OCI-LY7 (cell line): ENCODE results near the gene CYP24A1. TPM values are rescaled to one million over a fixed set of nuclear protein-coding genes. Genes with fewer than 3 reads are reported as not detected.

ENCODE experiments used
- BruUV-seq: library from RNA; stranded (reverse); fragments of 400-500 nt; replicated peaks from 2 replicates; lab custom pipeline; 2021; lab: Mats Ljungman, UMichigan
- CTCF ChIA-PET: fragments of 300-600 bp; sonication (Branson Sonifier 250); formaldehyde crosslinking; loops from one replicate; lab custom pipeline; 2022; ENCODE audit warnings: antibody characterized with exemption; ENCODE audit not compliant: unreplicated experiment; lab: Charles Lee
- POLR2A ChIA-PET: fragments of 300-600 bp; sonication (Branson Sonifier 250); formaldehyde crosslinking; loops from one replicate; lab custom pipeline; 2022; ENCODE audit warnings: antibody characterized with exemption; lab: Charles Lee
- DNase-seq: peaks from one replicate; pipeline ENCODE4 v3.0.0-alpha.2; 2015; ENCODE audit warnings: low spot score
- H2AFZ ChIP-seq: fragments of 200-600 bp; sonication (generic), shearing (Covaris generic); 2 replicates; pipeline ENCODE4 v1.6.1; 2014; ENCODE audit warnings: mild to moderate bottlenecking, antibody characterized with exemption, low read length, moderate library complexity
- H3K27ac ChIP-seq: fragments of 200-600 bp; sonication (generic); 2 replicates; pipeline ENCODE4 v1.5.1; 2014; ENCODE audit warnings: mixed run types, low read depth, mild to moderate bottlenecking, moderate library complexity, low read length, inconsistent platforms; ENCODE audit not compliant: poor library complexity, severe bottlenecking
- H3K36me3 ChIP-seq: fragments of 200-600 bp; sonication (generic); 2 replicates; pipeline ENCODE4 v1.6.1; 2014; ENCODE audit warnings: mild to moderate bottlenecking, antibody characterized with exemption, low read length, moderate library complexity, mixed read lengths; ENCODE audit not compliant: insufficient read depth
- H3K4me1 ChIP-seq: fragments of 200-600 bp; sonication (generic); 2 replicates; pipeline ENCODE4 v1.5.1; 2014; ENCODE audit warnings: mild to moderate bottlenecking, low read length; ENCODE audit not compliant: insufficient read depth, poor library complexity, severe bottlenecking
- H3K4me2 ChIP-seq: fragments of 200-600 bp; sonication (generic); 2 replicates; pipeline ENCODE4 v1.6.1; 2014; ENCODE audit warnings: mild to moderate bottlenecking, low read length
- H3K4me3 ChIP-seq: fragments of 200-600 bp; sonication (generic); 2 replicates; pipeline ENCODE4 v1.5.1; 2014; ENCODE audit warnings: mild to moderate bottlenecking, low read depth, low read length; ENCODE audit not compliant: poor library complexity, severe bottlenecking
- H3K79me2 ChIP-seq: fragments of 200-600 bp; sonication (generic); 2 replicates; pipeline ENCODE4 v1.6.1; 2016; ENCODE audit warnings: low read depth, mild to moderate bottlenecking, low read length, moderate library complexity, mixed read lengths; ENCODE audit not compliant: insufficient read depth
- H3K9me2 ChIP-seq: fragments of 200-600 bp; sonication (generic); 2 replicates; pipeline ENCODE4 v1.6.1; 2016; ENCODE audit warnings: mild to moderate bottlenecking, low read length, mixed read lengths; ENCODE audit not compliant: insufficient read depth
- H3K9me3 ChIP-seq: fragments of 200-600 bp; sonication (generic); 2 replicates; pipeline ENCODE4 v1.6.1; 2014; ENCODE audit warnings: mild to moderate bottlenecking, mixed run types, low read length, mixed read lengths
- H4K20me1 ChIP-seq: fragments of 200-600 bp; sonication (generic); 2 replicates; pipeline ENCODE4 v1.6.1; 2014; ENCODE audit warnings: mild to moderate bottlenecking, antibody characterized with exemption, low read length, moderate library complexity, mixed read lengths; ENCODE audit not compliant: insufficient read depth
- CTCF ChIP-seq: fragments of 200-600 bp; sonication (generic); conservative IDR thresholded peaks from 2 replicates; pipeline ENCODE4 v1.5.1; 2014; ENCODE audit warnings: mild to moderate bottlenecking, antibody characterized with exemption, low read length, moderate library complexity, mixed read lengths
- EZH2phosphoT487 ChIP-seq: fragments of 200-600 bp; sonication (generic); IDR thresholded peaks from 2 replicates; pipeline ENCODE4 v1.6.1; 2018; ENCODE audit warnings: low read depth, borderline replicate concordance, mild to moderate bottlenecking, mixed run types, antibody characterized with exemption, low read length, moderate library complexity, mixed read lengths
- intact Hi-C: fragments of 100-400 bp; cut with micrococcal nuclease; formaldehyde crosslinking; loops from one replicate; pipeline ENCODE4 v1.10.0; 2022; ENCODE audit not compliant: unreplicated experiment
- total RNA-seq, 2 experiments: library from RNA; depleted of rRNA in 1 of 2; stranded (reverse); fragments of >200 nt in 1 of 2; shearing (Covaris generic) in 1 of 2; gene quantifications; 2 replicates each; pipeline ENCODE4 v1.2.3, GENCODE V29; 2014 to 2022

The CYP24A1 gene
- total RNA-seq, 2 experiments from 2014 or later: not detected

GRCh38 chr20:54158856-54159418, 14.8 kb downstream of the CYP24A1 start:
- Histone ChIP-seq H3K9me2 (no peaks in the 10 kb centered on the region), H3K4me1 (no peaks in the 10 kb centered on the region), H3K27ac (no peak overlapping the region), H4K20me1 (no peaks in the 10 kb centered on the region), H3K4me3 (no peak overlapping the region), H3K9me3 (no peaks in the 10 kb centered on the region), H3K79me2 (no peaks in the 10 kb centered on the region), H3K36me3 (no peaks in the 10 kb centered on the region), H2AFZ (no peak overlapping the region), H3K4me2 (no peak overlapping the region)
- ChIA-PET POLR2A (no interaction called here), CTCF (no interaction called here)
- TF ChIP-seq EZH2phosphoT487 (no peak), CTCF (no peak)
- BruUV-seq: no TSS peak
- intact Hi-C loops: no loop called here
- DNase-seq: no peak

GRCh38 chr20:54158226-54158625, 15.6 kb downstream of the CYP24A1 start:
- intact Hi-C loops: no loop called here
- no TSS peak for BruUV-seq
- ChIA-PET POLR2A (no interaction called here), CTCF (no interaction called here)
- Histone ChIP-seq H4K20me1 (no peaks in the 10 kb centered on the region), H3K9me3 (no peaks in the 10 kb centered on the region), H3K4me2 (no peak overlapping the region), H3K79me2 (no peaks in the 10 kb centered on the region), H2AFZ (no peak overlapping the region), H3K4me1 (no peaks in the 10 kb centered on the region), H3K27ac (no peak overlapping the region), H3K36me3 (no peaks in the 10 kb centered on the region), H3K4me3 (no peak overlapping the region), H3K9me2 (no peaks in the 10 kb centered on the region)
- no peak for DNase-seq
- TF ChIP-seq CTCF (no peak), EZH2phosphoT487 (no peak)

- intact Hi-C loops: no loop called here
- Histone ChIP-seq H3K9me2 (no peaks in the 10 kb centered on the region), H3K36me3 (no peaks in the 10 kb centered on the region), H3K4me1 (no peaks in the 10 kb centered on the region), H2AFZ (no peak overlapping the region), H4K20me1 (no peaks in the 10 kb centered on the region), H3K4me3 (no peak overlapping the region), H3K9me3 (no peaks in the 10 kb centered on the region), H3K4me2 (no peak overlapping the region), H3K79me2 (no peaks in the 10 kb centered on the region), H3K27ac (no peak overlapping the region)
- CTCF ChIA-PET: no interaction called here
- TF ChIP-seq EZH2phosphoT487 (no peak), CTCF (no peak)
- BruUV-seq: no TSS peak
- POLR2A ChIA-PET: interaction anchor here (0.9 kb wide), 1 partner anchor 75 kb away, joined by 3 read pairs; no protein-coding TSS in a partner anchor
- DNase-seq: no peak
These were observed 16.6 kb downstream of the CYP24A1 start for GRCh38 chr20:54156981-54157835.
